ENCODE results near the gene COL20A1.
A peak's percentile ranks its signal among the peaks of the same experiment; 100 is the strongest.

Gene COL20A1

GRCh38 chr20:63280929-63281545, 11.9 kb upstream of the COL20A1 start:
- Histone ChIP-seq H3K9me3 (ENCODE audit: control insufficient read depth, low read length) (no peaks in the 10 kb centered on the region), H3K27me3 (replicated peaks; ENCODE audit: control insufficient read depth, insufficient read depth, low read length) (no peaks in the 10 kb centered on the region), H3K36me3 (ENCODE audit: control insufficient read depth, insufficient read depth, low read length, severe bottlenecking) (peaks cover 79% of the 10 kb centered on the region), H3K4me1 (ENCODE audit: control insufficient read depth, insufficient read depth, low read length) (no peaks in the 10 kb centered on the region), H3K4me3 (ENCODE audit: low read length) (no peak overlapping the region), H3K9ac (ENCODE audit: low read length) (no peak overlapping the region)
- peak; percentile 20 for DNase-seq (ENCODE audit: low read depth)

GRCh38 chr20:63281742-63282665, 11.0 kb upstream of the COL20A1 start:
- peaks cover 72% of the 10 kb centered on the region for H3K36me3 ChIP-seq (ENCODE audit: control insufficient read depth, insufficient read depth, low read length, severe bottlenecking)

GRCh38 chr20:63282946-63283345, 10.0 kb upstream of the COL20A1 start:
- DNase-seq (ENCODE audit: low read depth) = no peak
- no peaks in the 10 kb centered on the region for H3K4me1 ChIP-seq (ENCODE audit: control insufficient read depth, insufficient read depth, low read length)
- H3K4me3 ChIP-seq (ENCODE audit: low read length) = no peak overlapping the region
- H3K9me3 ChIP-seq (ENCODE audit: control insufficient read depth, low read length) = no peaks in the 10 kb centered on the region
- no peak overlapping the region for H3K9ac ChIP-seq (ENCODE audit: low read length)
- H3K27me3 ChIP-seq (replicated peaks; ENCODE audit: control insufficient read depth, insufficient read depth, low read length) = no peaks in the 10 kb centered on the region
- peaks cover 70% of the 10 kb centered on the region for H3K36me3 ChIP-seq (ENCODE audit: control insufficient read depth, insufficient read depth, low read length, severe bottlenecking)

More at GRCh38 chr20:63281742-63282665, 11.0 kb upstream of the COL20A1 start:
- Histone ChIP-seq H3K9ac (ENCODE audit: low read length) (no peak overlapping the region), H3K27me3 (replicated peaks; ENCODE audit: control insufficient read depth, insufficient read depth, low read length) (no peaks in the 10 kb centered on the region), H3K4me1 (ENCODE audit: control insufficient read depth, insufficient read depth, low read length) (no peaks in the 10 kb centered on the region), H3K4me3 (ENCODE audit: low read length) (no peak overlapping the region), H3K9me3 (ENCODE audit: control insufficient read depth, low read length) (no peaks in the 10 kb centered on the region)
- no peak for DNase-seq (ENCODE audit: low read depth)

- Histone ChIP-seq H3K4me3 (ENCODE audit: low read length) (no peak overlapping the region), H3K36me3 (ENCODE audit: control insufficient read depth, insufficient read depth, low read length, severe bottlenecking) (peaks cover 70% of the 10 kb centered on the region), H3K4me1 (ENCODE audit: control insufficient read depth, insufficient read depth, low read length) (no peaks in the 10 kb centered on the region), H3K9ac (ENCODE audit: low read length) (no peak overlapping the region), H3K27me3 (replicated peaks; ENCODE audit: control insufficient read depth, insufficient read depth, low read length) (no peaks in the 10 kb centered on the region), H3K9me3 (ENCODE audit: control insufficient read depth, low read length) (no peaks in the 10 kb centered on the region)
- no peak for DNase-seq (ENCODE audit: low read depth)
These were observed 9.4 kb upstream of the COL20A1 start for GRCh38 chr20:63283397-63284082.

- Histone ChIP-seq H3K9me3 (ENCODE audit: control insufficient read depth, low read length) (no peaks in the 10 kb centered on the region), H3K27me3 (replicated peaks; ENCODE audit: control insufficient read depth, insufficient read depth, low read length) (no peaks in the 10 kb centered on the region), H3K9ac (ENCODE audit: low read length) (no peak overlapping the region), H3K36me3 (ENCODE audit: control insufficient read depth, insufficient read depth, low read length, severe bottlenecking) (peaks cover 70% of the 10 kb centered on the region), H3K4me1 (ENCODE audit: control insufficient read depth, insufficient read depth, low read length) (no peaks in the 10 kb centered on the region), H3K4me3 (ENCODE audit: low read length) (no peak overlapping the region)
- DNase-seq (ENCODE audit: low read depth) = no peak
These were observed 8.9 kb upstream of the COL20A1 start for GRCh38 chr20:63284083-63284440.

- Histone ChIP-seq H3K9me3 (ENCODE audit: control insufficient read depth, low read length) (no peaks in the 10 kb centered on the region), H3K4me3 (ENCODE audit: low read length) (no peak overlapping the region), H3K9ac (ENCODE audit: low read length) (no peak overlapping the region), H3K36me3 (ENCODE audit: control insufficient read depth, insufficient read depth, low read length, severe bottlenecking) (peaks cover 66% of the 10 kb centered on the region), H3K4me1 (ENCODE audit: control insufficient read depth, insufficient read depth, low read length) (no peaks in the 10 kb centered on the region), H3K27me3 (replicated peaks; ENCODE audit: control insufficient read depth, insufficient read depth, low read length) (no peaks in the 10 kb centered on the region)
- DNase-seq (ENCODE audit: low read depth) = no peak
These were observed 8.4 kb upstream of the COL20A1 start for GRCh38 chr20:63284544-63284949.

- H3K27me3 ChIP-seq (replicated peaks; ENCODE audit: control insufficient read depth, insufficient read depth, low read length) = no peaks in the 10 kb centered on the region
- no peaks in the 10 kb centered on the region for H3K4me1 ChIP-seq (ENCODE audit: control insufficient read depth, insufficient read depth, low read length)
- no peak overlapping the region for H3K4me3 ChIP-seq (ENCODE audit: low read length)
- no peak for DNase-seq (ENCODE audit: low read depth)
- peaks cover 62% of the 10 kb centered on the region for H3K36me3 ChIP-seq (ENCODE audit: control insufficient read depth, insufficient read depth, low read length, severe bottlenecking)
- H3K9me3 ChIP-seq (ENCODE audit: control insufficient read depth, low read length) = no peaks in the 10 kb centered on the region
- no peak overlapping the region for H3K9ac ChIP-seq (ENCODE audit: low read length)
These were observed 7.9 kb upstream of the COL20A1 start for GRCh38 chr20:63284981-63285524.

- peaks cover 54% of the 10 kb centered on the region for H3K36me3 ChIP-seq (ENCODE audit: control insufficient read depth, insufficient read depth, low read length, severe bottlenecking)
- no peak for DNase-seq (ENCODE audit: low read depth)
These were observed 7.1 kb upstream of the COL20A1 start for GRCh38 chr20:63285636-63286615.

GRCh38 chr20:63286781-63287696, 5.9 kb upstream of the COL20A1 start:
- Histone ChIP-seq H3K27me3 (replicated peaks; ENCODE audit: control insufficient read depth, insufficient read depth, low read length) (no peaks in the 10 kb centered on the region), H3K4me3 (ENCODE audit: low read length) (no peak overlapping the region), H3K9me3 (ENCODE audit: control insufficient read depth, low read length) (no peaks in the 10 kb centered on the region), H3K4me1 (ENCODE audit: control insufficient read depth, insufficient read depth, low read length) (peaks cover 8% of the 10 kb centered on the region), H3K9ac (ENCODE audit: low read length) (no peak overlapping the region), H3K36me3 (ENCODE audit: control insufficient read depth, insufficient read depth, low read length, severe bottlenecking) (peaks cover 44% of the 10 kb centered on the region)
- DNase-seq (ENCODE audit: low read depth) = no peak

More at GRCh38 chr20:63285636-63286615, 7.1 kb upstream of the COL20A1 start:
- no peaks in the 10 kb centered on the region for H3K9me3 ChIP-seq (ENCODE audit: control insufficient read depth, low read length)
- peaks cover 7% of the 10 kb centered on the region for H3K4me1 ChIP-seq (ENCODE audit: control insufficient read depth, insufficient read depth, low read length)
- no peak overlapping the region for H3K4me3 ChIP-seq (ENCODE audit: low read length)
- H3K27me3 ChIP-seq (replicated peaks; ENCODE audit: control insufficient read depth, insufficient read depth, low read length) = no peaks in the 10 kb centered on the region
- no peak overlapping the region for H3K9ac ChIP-seq (ENCODE audit: low read length)
